GM18520 (cell line): Measurements from ENCODE around the gene NMS.
"Not testable (repeated sequence)": the region's sequence is repeated elsewhere in the genome, so short reads cannot be mapped to it uniquely, and the experiment has no call there.

Experiments used
- ATAC-seq: cut with Tn5 transposase; IDR thresholded peaks from one replicate; pipeline ENCODE4 v1.9.1; 2021; ENCODE audit not compliant: unreplicated experiment

The NMS gene

GRCh38 chr2:100470182-100470581, at the start of gene NMS:
TSS of gene NMS (plus strand) at chr2:100470482. CDS start at chr2:100470489, 7 bp downstream.
- no peak for ATAC-seq

- no peak for ATAC-seq
These were observed 47.8 kb upstream of the NMS start for GRCh38 chr2:100422320-100423055.

- ATAC-seq: no peak
These were observed 46.7 kb upstream of the NMS start for GRCh38 chr2:100423631-100424030.

GRCh38 chr2:100424277-100424875, 45.9 kb upstream of the NMS start:
- no peak for ATAC-seq

- no peak for ATAC-seq
These were observed 45.2 kb upstream of the NMS start for GRCh38 chr2:100425107-100425506.

GRCh38 chr2:100425573-100426383, 44.5 kb upstream of the NMS start:
- no peak for ATAC-seq

GRCh38 chr2:100426384-100426720, 43.9 kb upstream of the NMS start:
- no peak for ATAC-seq

- no peak for ATAC-seq
These were observed 43.2 kb upstream of the NMS start for GRCh38 chr2:100427111-100427510.

- no peak for ATAC-seq
These were observed 42.5 kb upstream of the NMS start for GRCh38 chr2:100427627-100428258.

- ATAC-seq: no peak
These were observed 40.6 kb upstream of the NMS start for GRCh38 chr2:100429726-100430125.

GRCh38 chr2:100437751-100438150, 32.5 kb upstream of the NMS start:
- no peak for ATAC-seq

GRCh38 chr2:100446696-100447095, 23.6 kb upstream of the NMS start:
- no peak for ATAC-seq

- ATAC-seq: no peak
These were observed 19.2 kb upstream of the NMS start for GRCh38 chr2:100451092-100451491.

GRCh38 chr2:100451734-100452133, 18.5 kb upstream of the NMS start:
- no peak for ATAC-seq

- no peak for ATAC-seq
These were observed 16.4 kb upstream of the NMS start for GRCh38 chr2:100453853-100454252.

- ATAC-seq: not testable (repeated sequence)
These were observed 13.9 kb upstream of the NMS start for GRCh38 chr2:100456357-100456756.

GRCh38 chr2:100460904-100461530, 9.3 kb upstream of the NMS start:
- ATAC-seq: no peak

GRCh38 chr2:100470898-100471514, 724 bp downstream of the NMS start:
- ATAC-seq: no peak

GRCh38 chr2:100476606-100477005, 6.3 kb downstream of the NMS start:
- no peak for ATAC-seq

- no peak for ATAC-seq
These were observed 12.5 kb downstream of the NMS start for GRCh38 chr2:100482741-100483140.

- ATAC-seq: no peak
These were observed 13.6 kb downstream of the NMS start for GRCh38 chr2:100483895-100484294.
